Activated T-cell treated with anti-CD3 and anti-CD28 coated beads, Interleukin-2, amount 50 U/mL, for 24 hours (primary cell): ENCODE data around the gene ERP44.
"Not testable (repeated sequence)": the region's sequence is repeated elsewhere in the genome, so short reads cannot be mapped to it uniquely, and the experiment has no call there.

Experiments
- DNase-seq: peaks from one replicate; pipeline ENCODE4 v3.0.0-alpha.2; 2020
- H3K27ac Mint-ChIP-seq: 2 replicates; pipeline ENCODE4 v1.8.0; 2020; ENCODE audit warnings: mild to moderate bottlenecking, mixed read lengths
- H3K27me3 Mint-ChIP-seq: 2 replicates; pipeline ENCODE4 v1.8.0; 2020; ENCODE audit warnings: mixed read lengths
- H3K36me3 Mint-ChIP-seq: 2 replicates; pipeline ENCODE4 v1.8.0; 2020; ENCODE audit warnings: low read depth, mixed read lengths
- H3K4me1 Mint-ChIP-seq: 2 replicates; pipeline ENCODE4 v1.8.0; 2020; ENCODE audit warnings: low read depth, mixed read lengths
- H3K4me3 Mint-ChIP-seq: 2 replicates; pipeline ENCODE4 v1.8.0; 2020; ENCODE audit warnings: mild to moderate bottlenecking, moderate library complexity, mixed read lengths
- H3K9me3 Mint-ChIP-seq: 2 replicates; pipeline ENCODE4 v1.8.0; 2020; ENCODE audit warnings: mixed read lengths

Gene ERP44

DNA sequence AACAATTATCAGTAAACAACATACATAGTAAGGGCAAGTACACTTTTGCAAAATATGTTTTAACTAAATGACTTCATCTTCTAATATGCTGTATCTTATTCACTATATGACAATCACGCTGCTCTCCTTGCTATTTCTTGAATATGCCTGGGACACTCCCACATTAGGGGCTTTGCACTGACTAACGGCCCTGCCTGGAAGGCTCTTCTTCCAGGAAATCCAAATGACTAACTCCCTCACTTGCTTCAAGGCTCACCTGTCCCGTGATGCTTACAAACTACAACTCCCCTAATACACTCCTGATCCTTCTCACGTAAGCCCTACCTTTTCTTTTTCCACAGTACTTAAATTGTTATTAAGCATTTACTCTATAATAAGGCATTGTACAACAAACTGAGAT is 10.6 kb downstream of the ERP44 start:
- H3K4me3 Mint-ChIP-seq, result peak overlapping the region; percentile 9
- H3K9me3 Mint-ChIP-seq, result no peaks in the 10 kb centered on the region
- DNase-seq, result no peak
- peaks cover 84% of the 10 kb centered on the region for H3K4me1 Mint-ChIP-seq
- peaks cover 4% of the 10 kb centered on the region for H3K36me3 Mint-ChIP-seq
- peak overlapping the region; percentile 32 for H3K27ac Mint-ChIP-seq
- no peaks in the 10 kb centered on the region for H3K27me3 Mint-ChIP-seq

DNA sequence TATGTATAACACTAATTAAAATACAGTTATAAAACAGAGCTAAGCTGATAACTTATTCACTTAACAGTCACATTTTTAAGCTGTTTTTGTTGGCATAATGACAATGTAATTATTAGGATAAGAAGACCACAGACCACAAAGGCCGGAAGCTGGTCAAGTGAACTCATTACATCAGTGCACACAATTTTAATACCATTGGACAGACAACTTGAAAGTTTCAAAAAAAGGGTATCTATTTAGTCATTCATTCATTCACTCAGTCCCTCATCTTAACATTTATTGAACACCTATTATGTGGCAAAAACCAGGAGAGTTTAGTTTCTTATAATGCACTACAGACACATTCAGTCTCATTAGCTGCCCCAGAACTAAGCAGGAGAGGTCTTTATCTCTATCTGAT is 11.6 kb downstream of the ERP44 start:
- no peaks in the 10 kb centered on the region for H3K27me3 Mint-ChIP-seq
- peak overlapping the region; percentile 22 for H3K27ac Mint-ChIP-seq
- peaks cover 86% of the 10 kb centered on the region for H3K4me1 Mint-ChIP-seq
- H3K4me3 Mint-ChIP-seq, result no peak overlapping the region
- peaks cover 4% of the 10 kb centered on the region for H3K36me3 Mint-ChIP-seq
- DNase-seq, result no peak
- no peaks in the 10 kb centered on the region for H3K9me3 Mint-ChIP-seq

DNA sequence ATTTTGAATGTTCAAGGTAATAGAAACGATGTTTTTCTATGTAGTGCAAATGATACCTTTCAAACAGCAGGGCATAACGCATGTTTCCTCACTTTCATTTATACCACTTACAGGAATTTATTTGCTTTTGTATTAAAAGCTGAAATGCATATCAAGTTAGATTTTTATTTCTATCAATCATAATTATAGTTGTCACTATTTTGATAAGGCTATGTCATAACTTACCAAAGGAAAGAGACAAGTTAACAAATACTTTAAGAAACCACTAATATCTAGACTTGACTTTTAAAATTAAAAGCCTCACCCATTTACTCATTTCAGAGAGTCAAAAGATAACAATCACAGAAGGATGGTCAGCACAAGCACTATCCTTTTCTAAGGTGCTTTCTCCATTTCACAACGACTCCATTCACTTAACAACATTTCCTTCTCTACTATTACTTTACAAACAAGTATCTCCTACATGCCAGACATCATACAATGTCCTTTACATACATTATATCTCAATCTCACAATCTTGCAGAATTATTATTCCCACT is 12.6 kb downstream of the ERP44 start:
- Mint-ChIP-seq H3K27me3 (no peaks in the 10 kb centered on the region), H3K4me3 (no peak overlapping the region), H3K4me1 (peaks cover 86% of the 10 kb centered on the region), H3K27ac (peak overlapping the region; percentile 59), H3K36me3 (peaks cover 3% of the 10 kb centered on the region), H3K9me3 (no peaks in the 10 kb centered on the region)
- DNase-seq, result no peak

DNA sequence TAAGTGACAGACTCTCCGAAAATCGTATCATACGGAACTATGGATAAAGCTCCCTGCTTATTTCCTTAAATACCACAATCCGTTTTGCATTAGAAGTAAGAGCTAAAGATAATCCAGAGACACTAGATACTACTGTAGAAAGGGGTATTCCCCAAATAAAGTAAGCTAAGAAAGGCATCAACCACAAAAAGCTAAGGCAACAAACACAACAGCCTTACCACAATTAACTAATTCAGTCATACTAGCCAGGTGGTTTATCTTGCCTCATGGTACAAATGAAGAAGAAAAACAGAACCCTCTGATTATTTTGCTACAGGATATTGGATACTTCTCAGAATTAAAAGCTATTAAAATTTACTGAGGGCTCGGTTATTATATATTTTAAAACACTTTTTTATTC is 14.1 kb downstream of the ERP44 start:
- H3K27ac Mint-ChIP-seq, result peak overlapping the region; percentile 54
- no peak overlapping the region for H3K4me3 Mint-ChIP-seq
- no peaks in the 10 kb centered on the region for H3K27me3 Mint-ChIP-seq
- peaks cover 85% of the 10 kb centered on the region for H3K4me1 Mint-ChIP-seq
- H3K9me3 Mint-ChIP-seq, result no peaks in the 10 kb centered on the region
- no peaks in the 10 kb centered on the region for H3K36me3 Mint-ChIP-seq
- no peak for DNase-seq

DNA sequence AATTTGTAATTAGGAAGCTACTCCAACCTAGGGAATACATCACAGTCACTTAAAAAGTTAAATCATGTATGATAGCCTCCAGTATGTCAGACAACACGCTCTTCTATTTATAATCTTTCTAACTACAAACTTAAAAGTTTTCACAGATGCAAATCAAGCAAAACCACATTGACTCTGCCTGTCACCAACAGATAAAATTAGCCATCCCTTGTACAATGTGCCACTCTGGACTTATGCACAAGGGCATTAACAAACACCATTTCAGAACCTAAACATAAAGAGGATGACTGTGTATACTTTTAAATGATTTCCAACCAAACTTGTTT is 14.7 kb downstream of the ERP44 start:
- Mint-ChIP-seq H3K27me3 (no peaks in the 10 kb centered on the region), H3K4me1 (peaks cover 86% of the 10 kb centered on the region), H3K9me3 (no peaks in the 10 kb centered on the region), H3K27ac (no peak overlapping the region), H3K36me3 (peaks cover under 1% of the 10 kb centered on the region), H3K4me3 (no peak overlapping the region)
- DNase-seq, result no peak

DNA sequence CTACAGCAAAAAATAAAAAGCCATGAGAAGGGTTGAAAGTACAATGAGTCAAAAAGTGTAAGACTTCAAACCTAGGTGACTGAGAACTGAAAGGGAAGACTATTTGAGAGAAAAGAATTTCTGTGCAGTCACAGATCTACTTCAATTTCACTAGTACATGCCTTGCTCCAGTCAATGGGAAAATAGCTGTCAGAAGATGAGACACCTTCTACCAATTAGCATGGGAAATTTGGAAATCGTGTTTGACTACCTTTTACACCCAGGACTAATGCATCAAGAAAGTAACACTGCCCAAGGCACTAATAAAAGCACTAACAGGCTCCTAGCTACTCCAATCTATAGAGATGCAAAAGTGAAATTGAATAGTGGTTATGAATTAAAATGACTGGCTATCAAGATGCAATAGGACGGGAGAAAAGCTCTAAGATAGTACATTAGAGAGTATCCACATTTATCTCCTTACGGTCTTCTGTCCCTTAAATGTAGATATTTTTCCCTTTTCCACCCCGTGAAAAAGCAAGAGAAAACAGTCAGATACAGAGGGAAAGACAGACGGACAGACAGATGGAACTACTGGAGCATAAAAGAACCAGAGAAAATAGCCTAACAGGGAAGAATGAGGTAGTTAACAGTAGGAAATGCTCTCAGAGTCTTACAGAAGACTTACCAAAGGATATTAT is 15.2 kb downstream of the ERP44 start:
- Mint-ChIP-seq H3K27ac (peak overlapping the region; percentile 60), H3K36me3 (peaks cover 5% of the 10 kb centered on the region), H3K4me1 (peaks cover 85% of the 10 kb centered on the region), H3K27me3 (no peaks in the 10 kb centered on the region), H3K9me3 (no peaks in the 10 kb centered on the region), H3K4me3 (peak overlapping the region; percentile 11)
- no peak for DNase-seq

- Mint-ChIP-seq H3K27ac (peak overlapping the region; percentile 60), H3K4me1 (peaks cover 78% of the 10 kb centered on the region), H3K27me3 (no peaks in the 10 kb centered on the region), H3K36me3 (peaks cover 9% of the 10 kb centered on the region), H3K9me3 (no peaks in the 10 kb centered on the region), H3K4me3 (peak overlapping the region; percentile 20)
- no peak for DNase-seq
Measured at GRCh38 chr9:100082782-100083181, 16.0 kb downstream of the ERP44 start.

- DNase-seq, result not testable (repeated sequence)
Measured at GRCh38 chr9:100076256-100076655, 22.5 kb downstream of the ERP44 start.

GRCh38 chr9:100074989-100075388 is 23.8 kb downstream of the ERP44 start:
- Mint-ChIP-seq H3K9me3 (no peaks in the 10 kb centered on the region), H3K27ac (no peak overlapping the region), H3K36me3 (peaks cover 22% of the 10 kb centered on the region), H3K4me3 (no peak overlapping the region), H3K27me3 (no peaks in the 10 kb centered on the region), H3K4me1 (peaks cover 55% of the 10 kb centered on the region)
- DNase-seq, result no peak

More at GRCh38 chr9:100076256-100076655, 22.5 kb downstream of the ERP44 start:
- Mint-ChIP-seq H3K4me1 (peaks cover 53% of the 10 kb centered on the region), H3K36me3 (peaks cover 22% of the 10 kb centered on the region)
- H3K9me3 Mint-ChIP-seq, H3K27me3 Mint-ChIP-seq, H3K4me3 Mint-ChIP-seq, H3K27ac Mint-ChIP-seq: not testable (repeated sequence)

- H3K9me3 Mint-ChIP-seq, result no peaks in the 10 kb centered on the region
Measured at GRCh38 chr9:100074093-100074492, 24.7 kb downstream of the ERP44 start.

DNA sequence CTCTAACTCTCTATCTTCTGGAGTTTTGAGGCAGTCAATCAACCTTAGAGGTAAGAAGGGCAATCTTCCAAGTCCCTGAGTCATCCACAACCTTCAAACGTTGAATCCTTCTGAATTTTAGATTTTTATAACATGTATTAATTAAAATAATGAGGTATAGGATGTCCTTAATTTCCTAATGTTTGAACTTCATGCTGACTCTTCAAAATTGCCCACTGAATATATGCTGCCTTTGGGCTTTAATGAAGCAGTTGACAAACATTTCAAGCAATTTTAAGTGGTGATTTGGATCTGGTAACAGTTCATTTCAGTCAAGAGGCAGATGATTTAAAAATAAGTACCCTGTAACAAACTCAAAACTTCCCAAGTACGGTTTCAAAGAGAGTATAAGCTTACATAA is 26.0 kb downstream of the ERP44 start:
- Mint-ChIP-seq H3K27me3 (no peaks in the 10 kb centered on the region), H3K4me1 (peaks cover 49% of the 10 kb centered on the region), H3K27ac (no peak overlapping the region), H3K4me3 (no peak overlapping the region), H3K36me3 (peaks cover 17% of the 10 kb centered on the region), H3K9me3 (no peaks in the 10 kb centered on the region)
- DNase-seq, result no peak

More at GRCh38 chr9:100074093-100074492, 24.7 kb downstream of the ERP44 start:
- Mint-ChIP-seq H3K27ac (no peak overlapping the region), H3K4me1 (peaks cover 55% of the 10 kb centered on the region), H3K36me3 (peaks cover 25% of the 10 kb centered on the region), H3K4me3 (no peak overlapping the region), H3K27me3 (no peaks in the 10 kb centered on the region)
- no peak for DNase-seq

- peaks cover 48% of the 10 kb centered on the region for H3K4me1 Mint-ChIP-seq
- DNase-seq, result no peak
- H3K4me3 Mint-ChIP-seq, result no peak overlapping the region
- H3K27ac Mint-ChIP-seq, result no peak overlapping the region
- no peaks in the 10 kb centered on the region for H3K9me3 Mint-ChIP-seq
- H3K36me3 Mint-ChIP-seq, result peaks cover 12% of the 10 kb centered on the region
- no peaks in the 10 kb centered on the region for H3K27me3 Mint-ChIP-seq
Measured at GRCh38 chr9:100071271-100071670, 27.5 kb downstream of the ERP44 start.

GRCh38 chr9:100070104-100071041 is 28.4 kb downstream of the ERP44 start:
- DNase-seq, result no peak
- H3K36me3 Mint-ChIP-seq, result peaks cover 11% of the 10 kb centered on the region

GRCh38 chr9:100069068-100069467 is 29.7 kb downstream of the ERP44 start:
- not testable (repeated sequence) for H3K9me3 Mint-ChIP-seq, DNase-seq, H3K27me3 Mint-ChIP-seq, H3K4me3 Mint-ChIP-seq, H3K27ac Mint-ChIP-seq
- Mint-ChIP-seq H3K4me1 (peaks cover 46% of the 10 kb centered on the region), H3K36me3 (peaks cover 11% of the 10 kb centered on the region)

More at GRCh38 chr9:100070104-100071041, 28.4 kb downstream of the ERP44 start:
- Mint-ChIP-seq H3K4me3 (no peak overlapping the region), H3K9me3 (no peaks in the 10 kb centered on the region), H3K4me1 (peaks cover 53% of the 10 kb centered on the region), H3K27ac (no peak overlapping the region), H3K27me3 (no peaks in the 10 kb centered on the region)

GRCh38 chr9:100067990-100068389 is 30.8 kb downstream of the ERP44 start:
- Mint-ChIP-seq H3K36me3 (peaks cover 11% of the 10 kb centered on the region), H3K4me1 (peaks cover 45% of the 10 kb centered on the region)
- H3K27me3 Mint-ChIP-seq, H3K4me3 Mint-ChIP-seq, H3K9me3 Mint-ChIP-seq, H3K27ac Mint-ChIP-seq, DNase-seq: not testable (repeated sequence)
